NCI-H2227 treated with DMSO at 0.1 percent for 48 hours (cell line): ENCODE measurements around the gene BHLHA15.

Experiments
- DNase-seq: peaks from one replicate; lab custom pipeline; 2025; lab: John Stamatoyannopoulos, UW

The BHLHA15 gene

DNA sequence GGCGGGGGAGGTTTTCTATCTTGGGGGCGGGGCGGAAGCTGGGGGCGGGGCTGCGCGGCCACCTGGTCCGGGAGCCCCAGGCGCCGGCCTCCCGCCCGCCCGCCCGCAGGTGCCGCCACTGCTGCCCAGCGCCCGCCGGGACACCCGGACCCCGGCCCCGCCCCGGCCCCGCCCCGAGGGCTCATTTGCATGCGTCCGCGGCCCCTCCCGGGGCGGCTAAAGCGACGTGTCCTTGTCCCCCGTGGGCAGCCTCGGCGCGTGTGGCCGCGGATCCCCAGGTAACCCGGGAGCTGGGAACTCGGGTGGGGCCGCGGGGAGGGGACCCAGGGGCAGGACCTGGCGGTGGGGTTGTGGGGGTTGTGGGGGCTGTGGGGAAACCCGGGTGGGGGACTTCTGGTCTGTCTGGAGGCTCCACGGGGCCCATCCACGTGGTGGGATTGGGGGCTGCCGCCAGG is at the start of gene BHLHA15:
BHLHA15 (plus strand) TSS at position 219 of the 455 bp plus-strand sequence. CDS start 871 bp downstream, outside the sequence.
- peak; percentile 4 for DNase-seq

DNA sequence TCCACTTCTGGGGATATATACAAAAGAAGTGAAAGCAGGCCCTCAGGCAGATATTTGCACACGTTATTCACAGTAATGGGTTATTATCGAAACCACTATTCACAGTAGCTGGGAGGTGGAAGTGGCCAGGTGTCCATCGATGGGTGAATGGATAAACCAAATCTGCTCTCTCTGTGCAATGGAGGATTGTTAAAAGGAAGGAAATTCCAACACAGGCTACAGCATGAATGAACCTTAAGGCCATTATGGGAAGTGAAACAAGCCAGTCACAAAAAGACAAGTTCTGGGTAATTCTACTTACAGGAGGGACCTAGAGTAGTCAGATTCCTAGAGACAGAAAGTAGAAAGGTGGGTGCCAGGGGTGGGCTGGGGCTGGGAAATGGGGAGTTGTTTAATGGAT is 48.5 kb upstream of the BHLHA15 start:
- DNase-seq: no peak

DNA sequence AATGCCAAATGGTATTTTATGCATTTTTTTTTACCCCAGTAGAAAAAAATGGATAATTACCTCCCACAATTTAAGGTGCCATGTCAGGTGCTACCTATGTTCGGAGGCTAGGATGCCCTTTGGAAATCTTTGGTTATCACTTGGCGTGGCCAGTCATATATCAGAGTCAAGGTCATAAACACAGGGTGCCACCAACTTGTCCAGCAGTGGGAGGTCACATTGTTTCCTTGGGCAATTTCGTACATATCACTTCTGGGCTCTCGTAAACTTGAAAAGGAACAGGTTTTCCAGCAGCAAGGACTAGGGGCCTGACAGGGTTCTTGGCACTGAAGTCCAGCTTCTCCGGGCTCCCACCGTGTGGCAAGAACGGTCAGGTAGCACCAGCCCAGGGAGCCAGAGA is 48.0 kb upstream of the BHLHA15 start:
- no peak for DNase-seq

DNA sequence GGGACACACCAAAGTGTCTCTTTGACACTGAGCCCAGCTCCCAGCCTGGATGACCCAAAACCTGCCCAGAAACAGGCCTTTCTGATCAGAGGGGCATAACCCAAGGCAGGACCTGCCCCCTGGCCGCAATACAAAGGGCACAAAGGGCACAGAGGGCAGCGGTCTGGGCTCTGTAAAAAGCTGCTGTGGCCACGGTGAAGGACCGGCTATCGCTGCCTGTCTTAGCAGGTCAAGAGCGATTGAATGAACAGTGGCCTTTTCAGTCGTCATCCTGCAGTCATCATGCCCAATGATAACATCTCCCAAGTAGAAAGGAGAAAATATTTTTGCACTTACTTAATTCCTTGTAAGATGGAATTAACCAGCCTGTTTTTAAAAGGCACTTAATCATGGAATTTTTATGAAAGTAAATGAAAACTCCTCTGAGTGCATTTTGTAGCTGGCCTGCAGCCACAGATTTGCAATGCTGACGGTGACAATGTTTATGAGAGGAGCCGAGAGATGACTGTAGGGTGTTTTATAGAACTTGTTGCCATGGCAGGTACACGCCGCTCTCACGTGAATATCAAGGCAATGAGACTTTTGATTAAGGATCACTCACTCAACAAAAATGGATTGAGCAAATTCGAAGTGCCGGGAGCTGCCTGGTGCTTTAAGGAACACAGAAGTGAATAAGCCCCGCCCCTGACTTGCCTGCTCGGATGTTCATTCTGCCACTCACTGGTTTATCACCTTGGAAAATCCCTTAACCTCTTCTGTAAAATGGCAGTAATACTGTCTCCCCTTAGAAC is 47.3 kb upstream of the BHLHA15 start:
- DNase-seq: peak; percentile 63

DNA sequence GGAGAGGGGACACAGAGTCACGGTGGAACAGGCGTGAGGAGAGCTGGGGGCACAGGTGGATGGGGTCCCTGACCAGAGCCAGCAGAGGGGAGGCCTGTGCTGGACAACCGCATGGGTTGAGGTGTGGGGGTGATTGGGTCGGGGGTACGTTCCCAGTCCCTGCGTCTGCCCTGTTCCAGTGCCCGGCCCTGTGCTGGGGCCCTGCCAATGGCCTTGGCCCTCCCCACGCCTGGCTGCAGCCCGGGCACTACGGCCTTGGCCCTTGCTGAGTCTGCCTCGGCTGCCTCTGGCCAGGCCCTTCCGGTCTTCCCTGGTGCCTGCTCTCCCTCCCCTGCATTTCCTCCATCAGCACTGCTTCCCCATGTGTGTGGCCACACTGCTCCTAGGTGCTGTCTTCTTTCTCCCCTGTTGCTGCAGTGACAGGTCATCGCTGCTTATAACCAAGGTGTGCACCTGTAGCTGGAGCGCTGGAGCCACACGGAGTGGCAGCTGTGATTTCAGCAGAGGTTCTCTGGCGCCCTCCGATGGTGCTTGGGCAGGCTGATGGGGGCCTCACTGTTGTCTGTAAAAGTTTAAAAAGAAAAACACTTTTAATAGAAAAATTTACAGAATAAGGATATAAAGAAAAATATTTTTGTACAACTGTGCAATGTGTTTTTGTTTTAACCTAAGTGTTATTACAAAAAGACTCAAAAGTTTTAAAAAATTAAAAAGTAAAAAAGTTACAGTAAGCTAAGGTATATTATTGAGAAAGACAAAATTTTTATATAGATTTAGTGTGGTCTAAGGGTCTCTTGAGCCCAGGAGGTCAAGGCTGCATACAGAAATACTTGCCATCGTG is 45.2 kb upstream of the BHLHA15 start:
- peak; percentile 45 for DNase-seq

DNA sequence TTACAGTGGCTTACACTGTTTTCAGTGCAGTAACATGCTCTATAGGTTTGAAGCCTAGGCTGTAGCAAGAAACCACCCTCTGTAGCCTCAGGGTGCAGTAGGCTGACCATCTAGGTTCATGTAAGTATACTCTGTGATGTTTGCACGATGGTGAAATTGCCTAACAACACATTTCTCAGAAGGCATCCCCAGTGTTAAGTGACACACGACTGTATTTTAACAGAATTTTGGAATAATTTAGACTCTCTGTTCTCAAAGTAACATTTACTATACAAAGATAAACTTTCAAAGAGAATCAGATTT is 44.6 kb upstream of the BHLHA15 start:
- no peak for DNase-seq

DNA sequence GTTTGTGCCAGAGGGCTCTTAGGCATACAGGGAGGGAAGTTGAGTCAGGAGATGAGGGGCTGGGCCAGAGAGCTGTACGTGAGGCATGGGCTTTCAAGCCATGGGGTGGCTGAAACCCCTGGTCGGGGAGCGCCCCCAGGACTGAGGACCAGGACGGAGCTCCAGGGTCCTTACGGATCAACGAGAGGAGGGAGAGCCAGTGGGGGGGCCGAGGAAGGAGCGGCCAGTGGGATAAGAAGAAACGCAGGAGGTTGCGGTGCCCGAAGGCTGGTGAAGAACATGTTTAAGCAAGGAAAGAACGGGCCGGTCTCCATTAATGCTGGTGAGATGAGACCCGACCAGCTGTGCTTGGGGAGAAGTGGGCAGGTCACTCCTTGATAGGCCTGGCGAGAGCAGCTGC is 43.6 kb upstream of the BHLHA15 start:
- DNase-seq: no peak

DNA sequence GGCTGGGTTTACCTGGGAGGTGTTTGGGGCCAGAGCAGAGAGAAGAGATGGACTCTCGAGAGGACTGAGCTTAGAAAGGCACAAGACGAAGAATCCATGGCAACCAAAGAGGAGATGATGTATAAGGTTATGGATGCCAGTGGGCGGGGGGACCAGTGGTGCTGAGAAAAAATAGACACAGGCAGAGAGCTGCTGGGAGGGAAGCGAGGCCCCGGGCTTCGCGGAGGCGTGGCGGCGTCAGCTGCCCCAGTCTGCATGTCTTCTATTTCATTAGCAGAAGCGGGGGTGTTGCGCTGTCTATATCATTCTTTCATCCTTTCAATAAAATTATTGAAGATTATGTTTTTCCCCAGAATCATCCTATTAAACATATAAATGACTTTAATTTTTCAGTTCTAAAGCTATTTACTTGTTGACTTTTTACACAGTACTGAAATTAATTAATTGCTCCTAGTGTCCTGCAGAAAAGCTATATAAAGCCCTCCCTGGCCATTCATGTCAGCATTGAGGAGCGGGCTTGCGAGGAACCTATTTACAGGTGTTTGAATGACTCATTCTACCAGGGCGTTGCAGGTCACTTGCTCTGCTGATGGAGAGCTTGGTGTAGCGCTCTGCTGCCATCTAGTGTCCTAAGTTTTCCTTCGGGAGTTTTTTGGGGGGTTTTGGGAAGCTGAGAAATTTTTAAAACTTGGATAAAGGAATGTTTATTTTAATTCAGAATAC is 42.9 kb upstream of the BHLHA15 start:
- peak; percentile 61 for DNase-seq

DNA sequence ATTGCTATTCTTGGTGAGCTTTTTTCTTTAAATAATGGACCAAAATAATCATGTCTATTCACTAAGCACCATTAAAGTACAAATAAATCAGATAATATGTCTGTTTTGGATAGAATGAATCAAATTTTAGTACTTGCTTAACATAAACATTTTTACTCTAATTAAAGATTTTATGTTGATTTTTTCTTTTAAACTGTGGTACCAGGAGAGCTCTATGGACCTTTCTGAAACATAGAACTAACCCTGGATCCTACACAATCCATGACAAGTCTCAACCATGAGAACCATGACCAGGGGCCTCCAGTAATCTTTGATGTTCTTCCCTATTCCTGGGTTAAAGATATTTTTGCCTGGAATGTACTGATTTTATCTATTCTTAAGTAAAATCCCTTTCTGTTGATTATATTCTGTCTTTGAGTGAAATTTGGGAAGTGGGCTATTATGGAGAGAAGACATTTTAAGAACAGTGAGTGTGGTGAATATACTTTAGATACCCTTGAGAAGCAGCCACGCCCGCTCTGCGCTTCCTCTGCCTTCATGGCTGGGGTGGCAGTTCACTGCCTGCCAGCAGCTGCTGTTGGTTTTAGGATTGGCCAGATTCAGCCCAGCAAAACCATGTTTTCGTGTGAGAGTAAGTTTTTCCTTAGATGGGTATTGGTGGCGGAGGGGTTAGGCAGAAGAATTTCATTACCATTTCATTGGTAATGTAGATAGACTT is 42.2 kb upstream of the BHLHA15 start:
- DNase-seq: no peak

DNA sequence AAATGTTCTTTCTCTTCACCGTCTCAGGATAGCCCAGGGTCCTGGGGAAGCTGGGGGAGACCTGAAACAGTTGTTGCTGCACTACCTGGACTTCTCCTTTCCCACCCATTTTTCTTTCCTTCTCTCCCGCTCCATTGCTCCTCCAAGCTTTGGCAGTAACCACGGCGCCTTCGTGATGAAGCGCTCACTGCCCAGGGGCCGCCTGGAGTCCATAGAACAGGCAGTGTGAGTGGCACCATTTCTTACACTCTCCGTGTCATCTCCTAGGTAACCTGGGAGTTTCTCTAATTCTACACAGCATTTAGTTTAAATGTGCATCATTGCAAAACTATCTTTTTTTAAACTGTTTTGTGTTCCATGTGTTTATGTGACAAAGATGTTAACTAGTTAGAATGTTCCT is 40.3 kb upstream of the BHLHA15 start:
- DNase-seq: no peak

DNA sequence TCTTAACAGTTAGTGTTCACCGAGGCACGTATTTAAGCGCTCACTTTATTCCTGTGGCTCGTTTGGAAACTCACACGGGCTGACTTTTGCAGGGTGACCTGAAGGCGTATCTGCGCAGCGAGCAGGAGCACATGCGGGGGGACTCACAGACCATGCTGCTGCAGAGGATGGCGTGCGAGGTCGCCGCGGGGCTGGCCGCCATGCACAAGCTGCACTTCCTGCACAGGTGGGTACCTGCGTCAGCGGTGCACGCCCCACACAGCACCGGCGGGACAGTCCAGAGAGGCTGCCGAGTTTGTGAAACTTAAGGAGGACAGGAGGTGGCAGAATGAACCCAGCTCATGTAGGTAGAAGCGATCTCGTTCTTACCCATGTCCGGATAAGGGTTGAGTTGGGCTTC is 39.8 kb upstream of the BHLHA15 start:
- no peak for DNase-seq

DNA sequence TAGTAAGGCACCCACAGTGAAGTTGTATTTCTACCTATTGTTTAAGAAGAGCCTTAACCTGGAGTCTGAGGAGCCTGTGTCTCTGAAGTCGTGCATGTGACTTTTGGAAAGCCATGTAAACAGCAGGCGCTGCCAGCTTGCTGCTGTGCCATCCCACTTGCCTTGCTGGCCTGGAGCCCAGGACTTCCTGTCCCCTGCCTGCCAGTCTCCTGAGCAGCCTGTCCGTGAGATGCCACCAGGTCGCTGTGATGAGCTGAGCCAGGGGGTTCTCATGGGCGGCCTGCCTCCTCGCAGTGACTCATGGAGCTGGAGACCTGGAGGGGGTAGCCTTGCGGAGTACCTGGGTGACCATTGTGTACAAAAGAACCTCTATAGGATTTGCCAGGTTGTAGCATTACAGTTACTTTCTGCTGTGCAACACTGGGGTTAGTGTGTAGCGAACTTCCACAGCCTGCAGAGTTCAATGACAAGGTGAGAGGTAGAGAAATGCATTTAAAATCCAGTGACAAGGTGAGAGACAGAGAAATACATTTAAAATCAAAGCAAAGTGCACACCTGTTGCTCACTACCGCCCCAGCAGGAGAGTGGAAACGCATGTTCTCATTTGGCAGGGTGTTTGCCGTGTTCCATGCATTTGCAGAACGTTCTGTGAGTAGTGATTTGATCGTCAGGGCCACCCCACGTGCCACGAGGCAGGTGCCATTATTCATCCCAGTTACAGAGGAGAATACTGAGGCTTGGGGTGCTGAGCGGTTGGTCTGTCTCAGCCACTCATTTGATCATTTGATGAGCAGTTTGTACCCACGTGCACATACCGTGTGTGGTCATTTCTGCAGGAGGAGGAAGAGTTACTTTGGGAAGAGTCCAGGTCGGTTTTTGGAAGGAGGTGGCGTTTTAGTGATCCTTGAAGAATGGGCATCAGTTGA is 36.6 kb upstream of the BHLHA15 start:
- no peak for DNase-seq

DNA sequence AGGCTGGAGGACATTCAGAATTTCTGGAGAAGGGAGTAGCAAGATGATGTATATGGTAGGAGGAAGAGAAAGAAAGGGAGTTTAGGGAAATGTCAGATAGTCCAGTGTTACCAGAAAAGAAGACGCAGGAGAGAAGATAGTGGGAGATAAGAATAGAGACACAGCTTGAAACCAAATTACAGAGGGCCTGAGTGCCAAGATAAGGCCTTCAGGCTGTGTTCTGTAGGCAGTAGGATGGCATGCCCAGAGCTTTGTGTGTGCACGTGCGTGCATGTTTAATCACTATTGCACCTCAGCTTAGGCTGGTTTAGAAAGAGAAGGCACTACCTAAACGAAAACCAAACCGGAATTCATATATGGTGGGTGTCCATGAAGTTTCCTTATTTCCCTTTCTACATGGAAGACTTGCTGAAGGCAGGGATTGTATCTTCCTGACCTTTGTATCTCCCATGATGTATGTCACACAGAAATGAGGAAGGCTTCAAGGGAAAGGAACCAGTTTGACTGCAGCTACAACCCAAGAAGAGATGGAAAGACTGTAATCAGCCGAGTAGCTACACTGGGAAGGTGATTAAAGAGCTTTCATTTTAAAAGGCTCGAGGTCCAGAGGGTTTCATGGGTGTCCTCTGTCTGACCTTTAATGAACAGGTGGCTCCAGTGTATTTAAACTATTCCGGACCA is 35.8 kb upstream of the BHLHA15 start:
- no peak for DNase-seq

DNA sequence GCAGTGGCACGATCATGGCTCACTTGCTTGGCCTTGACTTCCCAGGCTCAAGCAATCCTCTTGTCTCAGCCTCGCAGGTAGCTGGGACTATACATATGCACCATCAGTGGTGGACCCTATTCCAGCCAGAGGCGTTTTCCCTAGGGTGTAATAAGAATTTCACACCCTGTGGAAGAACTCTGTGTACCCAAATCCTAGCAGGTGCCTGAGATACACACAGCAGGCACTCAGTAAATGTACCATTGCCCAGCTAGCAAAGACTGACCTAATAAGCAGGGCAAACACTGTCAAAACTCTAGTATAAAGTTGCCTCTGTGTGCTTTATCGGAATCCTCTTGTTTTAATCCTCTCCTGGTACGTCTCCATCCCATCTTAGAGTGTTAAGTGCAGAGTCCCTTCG is 33.7 kb upstream of the BHLHA15 start:
- DNase-seq: no peak

DNA sequence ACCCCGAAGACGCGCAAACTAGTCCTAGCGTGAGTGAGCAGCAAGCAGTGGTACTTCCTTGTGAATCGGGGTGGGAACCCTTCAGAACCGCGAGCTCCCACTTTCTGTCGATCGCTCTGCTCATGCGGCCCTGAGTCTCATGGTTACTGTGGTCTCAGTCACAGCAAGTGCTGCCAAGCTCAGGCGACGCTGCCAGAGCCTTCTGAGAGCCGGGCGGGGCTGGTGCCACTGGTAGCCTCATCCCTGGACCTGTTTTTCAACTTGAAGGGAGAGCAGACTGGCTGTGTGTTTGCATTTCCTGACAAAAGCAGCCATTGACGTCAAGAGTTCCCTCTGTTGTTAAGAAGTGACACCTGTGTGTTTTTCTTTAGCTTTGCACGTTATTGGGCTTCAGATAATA is 32.9 kb upstream of the BHLHA15 start:
- no peak for DNase-seq

DNA sequence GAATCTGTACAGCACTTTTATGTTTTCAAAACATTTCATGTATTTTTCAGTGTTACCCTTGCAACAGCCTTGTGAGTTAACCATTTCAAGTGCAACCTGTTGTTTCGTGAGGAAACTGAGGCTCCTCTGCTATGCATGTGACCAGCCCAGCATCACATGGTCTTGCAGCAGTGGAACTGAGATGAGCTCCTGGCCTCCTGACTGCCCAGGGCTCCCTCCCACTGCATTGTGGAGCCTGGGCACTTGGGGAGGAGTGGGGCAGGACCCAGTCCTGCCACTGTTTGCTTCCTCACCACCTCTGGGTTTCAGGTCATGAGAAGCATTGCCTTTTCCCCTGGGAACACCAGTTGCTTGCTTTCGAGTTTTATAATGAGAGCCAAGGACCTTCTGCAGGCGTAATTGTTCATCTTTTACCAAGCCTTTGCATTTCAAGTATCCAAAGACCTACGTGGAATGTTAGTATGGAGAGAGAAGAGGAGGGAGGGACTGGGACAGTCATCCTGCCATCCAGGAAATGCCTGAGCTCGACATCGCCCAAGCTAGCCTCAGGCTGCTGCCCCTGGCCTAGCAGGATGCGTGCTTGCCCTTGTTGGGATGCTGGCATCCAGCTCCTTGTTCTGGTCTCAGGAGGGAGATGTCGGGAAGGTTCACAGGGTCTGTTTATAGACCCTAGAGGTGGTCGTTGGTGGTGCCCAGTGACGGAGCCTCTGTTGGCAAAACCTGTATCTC is 32.3 kb upstream of the BHLHA15 start:
- DNase-seq: no peak

DNA sequence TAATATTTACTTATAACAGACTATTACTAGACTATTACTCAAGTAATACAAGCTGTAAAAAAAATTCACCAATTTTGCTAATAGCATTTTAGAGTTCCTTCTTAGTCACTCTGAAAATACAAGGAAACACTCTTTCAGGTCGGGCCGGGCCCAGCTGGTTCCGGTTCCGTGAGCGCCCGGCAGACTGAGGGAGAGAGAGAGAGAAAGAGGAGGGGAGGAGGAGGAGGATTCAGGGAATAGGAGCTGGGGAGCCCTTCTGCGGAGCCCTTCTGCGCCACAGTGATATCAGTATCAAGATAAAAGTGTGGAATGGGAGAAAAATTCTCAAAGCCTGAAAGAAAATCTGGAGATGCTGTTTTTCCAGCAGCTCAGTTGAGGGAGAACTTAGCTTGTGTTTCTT is 30.5 kb upstream of the BHLHA15 start:
- DNase-seq: no peak

DNA sequence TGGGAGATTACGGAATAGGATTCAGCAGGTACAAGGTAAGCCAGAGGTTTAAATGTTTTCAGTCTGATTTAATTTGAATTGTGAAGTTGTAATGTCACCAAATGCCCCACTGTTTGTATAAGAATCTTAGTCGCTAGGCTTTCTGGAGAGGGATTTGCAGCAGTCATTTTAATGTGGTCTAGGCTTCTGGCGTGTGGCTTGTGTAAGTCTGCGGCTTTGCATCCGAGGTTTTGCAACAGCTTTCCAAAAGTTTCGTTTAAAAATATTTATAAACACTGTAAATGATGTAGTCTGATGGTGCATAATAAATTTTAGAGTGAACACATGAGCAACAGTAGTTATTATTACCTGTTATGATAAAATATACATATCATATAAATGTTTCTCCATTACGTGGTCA is 26.1 kb upstream of the BHLHA15 start:
- no peak for DNase-seq

DNA sequence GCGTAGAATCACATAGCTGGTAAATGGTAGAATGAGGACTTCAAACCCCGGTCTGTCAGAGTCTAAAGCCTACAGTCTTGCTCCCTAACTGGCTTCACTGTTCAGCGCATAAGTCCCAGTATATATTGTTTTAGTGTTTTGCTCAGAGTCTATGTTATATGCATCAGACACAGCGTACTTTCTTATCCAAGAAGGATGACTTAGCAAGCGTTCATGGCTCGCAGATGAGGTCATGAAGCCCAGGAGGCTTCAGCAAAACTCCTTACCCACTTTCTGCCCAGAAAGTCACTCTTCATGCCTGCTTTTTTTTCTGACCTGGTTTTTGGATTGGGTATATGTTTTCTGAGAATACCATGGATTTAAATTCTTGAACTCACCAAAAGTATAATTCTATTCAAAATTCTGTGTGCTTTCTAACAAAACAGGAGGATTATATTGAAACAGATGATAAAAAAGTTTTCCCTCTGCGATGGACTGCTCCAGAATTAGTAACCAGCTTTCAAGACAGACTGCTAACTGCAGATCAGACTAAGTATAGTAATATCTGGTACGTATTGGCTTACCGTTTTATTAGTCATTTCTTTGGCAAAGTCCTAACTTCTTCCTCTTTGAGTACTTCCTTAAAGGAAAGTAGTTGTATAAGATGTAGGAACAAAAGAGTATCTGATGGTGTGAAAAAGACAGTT is 24.6 kb upstream of the BHLHA15 start:
- DNase-seq: no peak
